Stimulated activated CD4-positive, alpha-beta T cell treated with anti-CD3 and anti-CD28 coated beads, Interleukin-12 subunit alpha, Interleukin-12 subunit beta, amount 100 ng/mL, for 24 hours (primary cell): ENCODE measurements around the gene STARD13.

Source experiments
- DNase-seq, 2 experiments: peaks; one replicate each; pipeline ENCODE4 v3.0.0-alpha.2; 2020; ENCODE audit warnings: low read depth in 2 of 2

Gene STARD13

DNA sequence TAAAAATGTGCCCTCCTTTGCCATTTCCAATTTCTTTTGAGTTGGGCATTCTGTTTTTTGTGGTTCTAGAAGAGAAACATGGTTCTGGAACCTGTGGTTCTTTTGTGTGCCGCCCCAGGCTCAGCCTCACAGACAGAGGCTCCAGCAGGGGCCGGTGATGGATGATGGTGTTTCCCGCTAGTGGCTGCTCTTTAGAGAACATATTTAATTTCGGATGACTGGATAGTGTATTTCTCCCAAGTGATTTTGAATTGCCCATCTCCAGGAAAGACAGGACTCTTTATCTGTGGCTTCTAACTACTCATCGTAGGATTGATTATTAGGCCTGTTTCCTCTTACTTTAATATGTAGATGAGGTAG is 194.2 kb downstream of the STARD13 start:
- DNase-seq = no peak

DNA sequence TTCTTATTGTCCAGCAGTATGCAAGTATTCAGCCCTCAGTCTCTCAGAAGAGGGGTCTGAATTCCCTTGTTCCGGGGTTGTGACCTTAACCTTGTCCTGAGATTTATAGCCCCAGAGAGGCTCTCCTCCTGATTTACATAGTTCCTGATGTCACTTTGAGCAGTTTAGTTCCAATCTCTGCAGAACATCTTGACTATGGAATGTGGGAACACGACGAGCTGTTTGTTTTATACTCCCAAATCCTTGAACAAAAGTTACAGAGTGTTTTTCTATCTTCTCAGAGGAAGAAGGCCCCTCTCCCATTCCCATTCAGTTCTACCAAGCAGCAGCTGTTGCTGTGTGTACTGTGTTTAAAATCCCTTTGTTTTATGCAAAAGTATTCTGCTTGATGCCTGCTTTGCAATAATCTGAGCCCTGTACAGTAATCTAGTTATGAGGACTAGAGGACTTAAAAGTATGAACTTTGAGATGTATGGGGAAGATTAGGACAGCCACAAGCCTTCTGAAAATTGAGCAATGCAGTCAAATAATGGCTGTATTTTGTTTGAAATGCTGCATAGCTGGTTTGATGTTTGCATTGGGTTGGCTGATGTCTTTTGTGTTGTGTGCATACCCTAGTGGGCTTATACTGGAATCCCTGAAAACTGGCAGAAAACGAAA is 194.7 kb downstream of the STARD13 start:
- no peak for DNase-seq

DNA sequence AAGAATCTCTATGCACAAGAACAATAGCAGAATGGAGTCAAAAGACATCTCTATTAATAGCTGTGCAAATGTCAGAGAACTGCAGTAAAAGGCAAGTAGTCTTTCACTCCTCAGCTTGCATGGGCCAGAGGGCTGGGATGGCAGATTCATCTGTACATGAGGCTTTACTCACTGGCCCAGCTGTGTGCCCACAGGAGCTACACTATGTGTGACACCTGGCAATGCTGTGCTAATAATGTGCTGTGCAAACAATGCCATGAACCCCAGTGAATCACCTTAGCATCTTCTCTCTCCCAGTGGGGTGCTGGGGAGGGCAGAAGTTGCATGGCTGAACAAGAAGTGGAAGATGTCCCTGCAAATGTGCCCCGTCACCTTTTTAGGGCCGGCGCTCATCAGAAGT is 196.2 kb downstream of the STARD13 start:
- no peak for DNase-seq

DNA sequence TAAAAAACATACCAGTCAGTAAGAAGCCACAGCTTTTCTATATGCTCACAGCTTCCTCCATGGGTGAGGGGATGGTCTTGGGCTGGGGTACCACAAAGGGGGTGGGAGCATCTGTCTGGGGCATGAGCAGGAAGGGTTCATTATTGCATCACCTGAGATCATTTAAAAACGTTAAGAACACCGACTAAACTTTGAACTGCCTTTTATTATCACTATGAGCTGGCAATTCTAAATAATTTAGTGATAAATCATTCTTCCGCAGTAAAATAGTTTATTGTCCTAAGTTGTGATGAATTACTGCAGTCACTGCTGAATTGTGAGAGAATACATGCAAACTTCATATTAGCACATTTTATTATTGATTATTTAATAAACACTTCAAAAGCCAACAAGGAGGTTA is 197.8 kb downstream of the STARD13 start:
- no peak for DNase-seq

DNA sequence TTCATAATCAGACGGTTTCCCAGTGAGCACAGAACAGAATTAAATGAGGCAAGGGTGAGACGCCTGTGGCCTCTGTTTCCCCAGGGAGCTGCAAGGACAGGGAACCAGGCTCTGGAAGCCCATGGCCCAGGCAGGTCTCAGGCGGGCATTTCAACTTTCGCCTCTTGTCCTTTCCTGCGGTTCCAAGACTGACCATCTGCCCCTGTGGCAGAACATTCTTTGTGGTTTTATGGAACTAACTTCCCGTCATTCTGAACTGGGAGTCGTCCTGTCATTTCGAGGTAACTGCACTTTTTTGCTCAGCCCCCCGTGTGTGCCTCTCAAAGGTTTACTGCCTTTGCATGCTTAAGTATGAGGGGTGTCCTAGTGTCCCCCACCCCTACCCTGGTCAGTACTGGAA is 198.5 kb downstream of the STARD13 start:
- no peak for DNase-seq

DNA sequence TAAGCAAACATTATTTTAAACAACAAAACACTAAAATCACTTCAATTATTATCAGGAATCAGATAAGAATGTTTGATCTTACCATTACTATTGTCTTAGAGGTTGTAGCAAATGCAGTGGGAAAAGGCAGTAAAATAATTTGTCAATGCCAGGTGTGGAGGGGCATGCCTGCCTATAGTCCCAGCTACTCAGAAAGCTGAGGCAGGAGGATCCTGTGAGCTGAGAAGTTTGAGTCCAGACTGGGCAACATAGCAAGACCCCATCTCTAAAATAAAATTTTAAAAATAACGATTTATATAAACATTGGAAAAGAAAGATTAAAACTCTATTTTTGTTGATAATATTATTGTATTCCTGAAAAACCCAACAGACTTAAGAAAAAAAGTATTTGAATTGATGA is 202.5 kb downstream of the STARD13 start:
- no peak for DNase-seq

DNA sequence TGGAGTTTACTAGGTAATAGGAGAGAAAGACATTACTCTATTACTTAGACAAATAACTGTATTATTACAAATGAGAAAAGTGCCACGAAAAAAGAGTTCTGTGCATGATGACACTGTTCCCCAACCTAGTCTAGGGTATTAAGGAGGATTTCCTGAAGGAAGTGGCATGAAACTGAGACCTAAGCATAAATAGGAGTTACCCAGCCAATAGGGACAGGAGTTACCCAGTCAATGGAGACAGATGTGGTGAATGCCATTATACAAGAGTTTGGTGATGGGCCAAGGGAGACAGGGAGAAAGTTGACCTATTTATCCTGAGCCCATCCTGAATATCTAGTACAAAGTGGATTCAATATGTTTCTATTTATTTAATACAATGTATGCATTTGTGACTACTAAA is 203.9 kb downstream of the STARD13 start:
- no peak for DNase-seq

DNA sequence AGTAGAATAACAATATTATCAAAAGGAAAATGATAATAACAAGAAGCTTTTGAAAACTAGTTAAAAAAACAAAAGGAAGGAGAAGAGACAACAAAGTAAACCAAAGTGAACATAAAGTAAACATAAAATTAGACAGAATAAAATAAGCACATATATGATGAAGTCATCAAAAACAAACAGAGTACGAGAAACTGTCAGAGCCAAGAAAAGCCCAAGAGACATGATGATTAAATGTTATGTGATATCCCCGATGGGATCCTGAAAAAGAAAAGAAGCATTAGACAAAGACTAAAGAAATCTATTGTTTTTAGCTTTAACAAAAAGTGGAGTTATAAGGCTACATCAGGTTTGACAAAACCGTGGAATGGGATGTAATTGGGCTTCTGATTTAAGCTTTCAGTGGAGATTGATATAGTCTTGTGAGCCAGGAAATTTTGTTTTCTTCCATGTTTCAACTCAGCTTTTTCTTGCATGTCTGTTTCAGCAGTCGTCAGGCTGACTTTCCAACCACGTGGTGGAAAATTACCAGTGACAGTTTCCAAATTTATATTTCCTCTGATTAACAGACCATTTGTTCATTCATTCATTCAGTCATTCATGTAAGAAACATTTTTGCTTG is 204.5 kb downstream of the STARD13 start:
- DNase-seq = no peak

DNA sequence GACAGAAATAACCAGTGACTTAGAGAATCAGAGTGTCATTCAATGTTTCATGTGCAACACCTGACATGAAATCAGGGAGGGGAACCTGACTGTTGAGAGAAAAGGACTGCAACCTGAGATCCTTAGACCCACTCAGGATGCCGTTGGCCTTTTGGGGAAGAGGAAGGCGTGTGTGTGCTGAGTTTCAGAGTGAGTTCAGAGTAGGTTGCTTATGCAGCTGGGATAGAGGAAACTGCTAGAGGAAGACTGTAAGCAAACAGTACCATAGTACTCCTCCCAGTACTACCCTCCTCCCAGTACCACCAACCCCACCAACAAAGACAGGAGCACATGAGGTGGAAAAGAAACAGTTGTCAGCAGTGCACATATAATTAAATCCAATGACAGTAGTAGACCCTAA is 205.6 kb downstream of the STARD13 start:
- no peak for DNase-seq

DNA sequence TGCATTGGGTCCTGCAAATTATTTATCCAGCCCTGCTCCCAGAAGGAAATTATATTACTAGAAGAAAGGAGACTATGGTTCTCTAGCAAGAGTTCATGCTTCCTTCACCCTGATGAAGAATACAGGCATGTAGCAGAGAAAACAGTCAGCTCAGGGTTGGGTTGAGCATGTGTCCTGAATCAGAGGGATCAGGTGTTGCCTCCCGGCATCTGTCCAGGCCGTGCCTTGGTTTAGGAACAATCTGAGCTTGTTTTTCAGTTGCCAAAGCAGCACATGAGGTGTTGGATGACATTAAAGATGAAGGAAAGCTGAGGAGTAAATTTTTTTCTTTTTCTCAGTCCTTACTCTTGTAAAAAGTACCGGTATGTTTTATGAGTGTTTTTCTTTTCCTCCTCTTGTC is 207.3 kb downstream of the STARD13 start:
- DNase-seq = no peak

DNA sequence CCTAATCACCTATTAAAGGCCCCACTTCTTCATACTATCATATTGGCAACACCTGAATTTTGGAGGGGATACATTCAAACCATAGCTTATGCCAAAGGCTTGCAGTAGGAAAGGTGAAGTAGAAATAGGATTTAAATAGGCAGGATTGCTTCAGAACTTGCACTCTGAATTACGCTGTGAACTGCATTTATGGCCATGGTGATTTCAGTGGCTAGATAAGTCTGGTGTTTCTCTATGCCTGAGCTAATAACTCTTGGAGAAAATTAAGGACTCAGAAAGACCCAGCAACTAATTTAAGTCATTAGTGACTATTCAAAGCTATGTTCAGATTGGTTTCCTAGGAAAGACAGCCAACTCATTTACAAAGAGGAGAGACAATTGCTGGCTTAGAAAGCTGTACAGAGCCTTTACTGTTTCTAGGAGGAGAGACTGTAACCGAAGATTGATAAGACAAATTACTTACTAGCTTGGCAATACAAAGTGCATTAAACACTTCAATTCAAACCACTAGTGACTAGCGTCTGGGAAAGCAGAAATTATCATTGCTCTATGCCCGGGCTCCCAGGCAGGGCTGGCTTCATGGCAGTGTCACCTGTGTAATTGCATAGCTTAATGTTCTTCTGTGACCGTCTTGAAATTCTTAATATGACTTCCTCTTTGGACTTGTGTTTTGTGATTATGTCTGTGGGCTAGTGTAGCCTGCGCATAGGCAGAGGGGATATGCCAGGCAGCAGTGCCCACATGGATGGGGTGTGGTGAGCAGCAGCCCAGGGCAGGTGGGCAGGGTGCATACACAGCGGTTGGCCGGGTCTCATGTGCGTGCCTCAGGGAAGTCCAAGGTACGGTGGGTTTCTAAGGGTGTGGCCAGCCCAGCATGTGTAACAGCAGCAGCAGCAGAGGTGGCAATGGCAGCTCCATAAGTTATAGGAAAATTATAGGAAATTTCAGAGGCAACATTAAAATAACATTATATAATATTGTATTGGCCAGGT is 209.3 kb downstream of the STARD13 start:
- no peak for DNase-seq

DNA sequence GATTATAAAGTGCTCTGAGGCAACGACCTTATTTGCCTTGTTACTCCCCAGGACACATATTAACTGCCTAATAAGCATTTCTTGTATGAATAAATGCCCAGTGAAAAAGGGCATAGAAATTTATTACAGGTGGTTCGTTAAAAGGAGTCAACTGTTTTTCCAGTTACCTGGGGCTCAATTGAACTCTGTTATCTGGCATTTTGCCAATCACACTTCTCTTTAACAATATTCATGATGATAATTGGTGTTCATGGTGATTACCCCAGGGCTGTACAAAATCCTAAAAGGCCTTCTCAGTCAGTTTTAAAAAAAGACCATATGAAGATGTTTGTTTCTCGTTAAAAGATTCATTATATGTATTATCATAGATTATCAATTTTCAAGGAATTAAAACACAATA is 212.2 kb downstream of the STARD13 start:
- DNase-seq = no peak

DNA sequence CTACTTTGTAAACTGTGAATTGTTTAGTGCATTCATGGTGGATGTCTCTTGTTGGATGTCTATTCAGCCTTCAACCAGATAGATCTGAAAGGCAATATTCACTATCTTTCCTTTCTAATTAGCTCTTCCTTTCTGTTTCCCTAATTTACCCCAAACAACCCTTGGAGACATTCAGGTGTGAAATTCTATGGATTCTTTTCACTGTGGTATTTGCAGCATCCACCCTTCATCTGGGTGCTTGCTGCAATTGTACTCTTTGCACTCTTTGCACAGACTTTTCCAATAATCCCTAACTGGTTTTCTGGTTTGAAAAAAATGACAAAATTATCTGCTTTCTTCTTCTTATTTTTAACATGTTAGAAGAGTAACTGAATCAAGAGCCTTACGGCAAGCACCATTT is 212.8 kb downstream of the STARD13 start:
- DNase-seq = no peak

DNA sequence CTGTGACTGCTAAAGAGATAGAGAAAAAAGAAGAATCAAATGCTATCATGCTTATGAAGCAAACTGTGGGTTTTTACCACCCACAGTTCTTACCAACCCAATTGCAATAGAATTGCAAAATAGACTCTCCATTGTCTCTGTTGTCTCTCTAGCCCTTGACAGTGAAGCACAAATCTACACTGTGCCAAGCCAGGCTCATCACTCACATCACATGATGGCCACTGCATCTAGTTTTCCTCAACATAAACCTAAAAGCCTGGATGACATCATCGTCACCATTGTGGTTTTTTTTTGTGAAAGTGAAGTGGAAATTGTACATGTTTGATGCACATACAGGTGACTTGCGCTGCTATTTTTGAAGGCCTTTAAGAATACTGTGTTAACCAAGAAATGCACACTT is 213.3 kb downstream of the STARD13 start:
- no peak for DNase-seq

DNA sequence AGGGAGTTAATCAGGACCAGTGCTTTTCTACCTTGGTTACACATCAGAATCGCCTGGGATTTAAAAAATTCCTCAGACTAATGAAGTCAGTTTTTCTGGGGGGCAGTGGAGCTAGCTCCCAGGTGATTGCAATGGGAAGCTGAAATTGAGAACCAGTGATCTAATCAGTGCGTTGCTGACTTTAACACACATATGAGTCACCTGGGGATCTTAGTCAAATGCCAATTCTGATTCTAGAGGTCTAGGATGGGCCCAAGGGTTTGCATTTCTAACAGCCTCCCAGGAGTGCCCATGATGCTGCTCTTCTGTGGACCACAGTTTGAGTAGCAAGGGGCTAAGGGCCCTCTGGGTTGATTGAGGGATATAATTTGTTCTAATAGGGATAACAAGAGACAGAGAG is 214.8 kb downstream of the STARD13 start:
- DNase-seq = no peak

DNA sequence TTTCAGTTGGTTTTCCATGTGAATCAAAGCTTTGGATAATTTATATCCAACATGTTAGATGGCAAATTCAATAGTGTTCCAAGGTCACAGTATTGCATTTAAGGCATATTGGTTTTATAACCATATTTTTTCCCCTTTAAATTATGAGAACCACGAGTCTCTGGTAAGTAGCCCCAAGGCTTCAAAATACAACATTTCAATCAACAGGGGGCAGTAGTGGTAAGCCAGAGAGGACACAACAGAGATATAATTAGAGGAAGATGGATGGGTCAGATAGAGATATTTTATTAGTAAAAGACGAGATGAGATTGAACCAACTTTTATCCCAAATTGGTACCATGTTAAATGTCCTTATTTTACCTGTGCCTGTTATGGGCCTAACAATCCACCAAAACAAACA is 216.2 kb downstream of the STARD13 start:
- no peak for DNase-seq

DNA sequence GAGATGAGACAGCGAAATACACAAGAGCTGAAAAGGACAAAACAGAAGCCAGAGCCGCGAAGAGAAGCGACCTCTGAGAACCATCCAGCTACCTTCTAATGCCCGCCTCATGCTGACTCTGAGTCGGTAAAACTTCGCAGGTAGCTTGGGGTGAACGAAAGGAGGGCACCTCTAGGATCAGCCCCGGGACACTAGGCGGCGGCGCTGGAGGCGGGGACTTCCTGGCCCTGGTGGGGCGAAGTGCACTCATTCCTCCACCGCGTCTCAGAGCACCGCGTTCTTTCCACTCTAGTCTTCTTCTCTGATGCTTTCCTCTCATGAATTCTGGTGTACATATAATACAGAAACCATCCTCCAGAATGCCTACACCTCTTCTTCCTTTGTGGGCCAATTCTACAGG is 219.2 kb downstream of the STARD13 start:
- no peak for DNase-seq

DNA sequence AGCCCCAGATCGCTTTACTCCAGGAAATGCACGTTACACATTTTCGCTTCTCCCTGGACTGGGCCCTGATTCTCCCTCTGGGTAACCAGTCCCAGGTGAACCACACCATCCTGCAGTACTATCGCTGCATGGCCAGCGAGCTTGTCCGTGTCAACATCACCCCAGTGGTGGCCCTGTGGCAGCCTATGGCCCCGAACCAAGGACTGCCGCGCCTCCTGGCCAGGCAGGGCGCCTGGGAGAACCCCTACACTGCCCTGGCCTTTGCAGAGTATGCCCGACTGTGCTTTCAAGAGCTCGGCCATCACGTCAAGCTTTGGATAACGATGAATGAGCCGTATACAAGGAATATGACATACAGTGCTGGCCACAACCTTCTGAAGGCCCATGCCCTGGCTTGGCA is 224.7 kb downstream of the STARD13 start:
- DNase-seq = no peak

DNA sequence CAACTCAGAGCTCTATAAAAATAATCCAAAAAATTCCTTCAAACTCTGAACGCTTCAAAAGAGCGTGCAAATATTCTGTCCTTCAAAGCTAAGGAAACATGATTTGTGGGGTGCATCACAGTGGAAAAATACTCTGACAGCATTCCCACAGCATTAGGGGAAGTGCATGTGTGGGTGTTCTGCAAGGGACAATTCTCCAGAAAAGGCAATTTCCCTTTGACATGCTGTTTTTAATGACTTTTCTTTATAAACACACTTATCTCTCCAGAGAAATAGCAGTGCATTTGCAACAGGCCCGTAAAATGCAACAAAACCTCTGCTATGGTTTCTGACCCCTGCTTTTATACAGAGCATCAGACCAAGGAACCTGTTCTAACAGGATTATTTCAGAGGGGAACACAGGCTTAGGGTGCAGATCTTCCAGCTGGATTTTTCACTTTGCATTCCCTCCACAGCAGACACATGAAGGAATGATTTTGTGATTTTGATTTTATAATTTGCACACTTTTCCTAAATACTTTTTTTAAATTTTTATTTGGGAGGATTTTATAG is 226.7 kb downstream of the STARD13 start:
- DNase-seq = no peak

DNA sequence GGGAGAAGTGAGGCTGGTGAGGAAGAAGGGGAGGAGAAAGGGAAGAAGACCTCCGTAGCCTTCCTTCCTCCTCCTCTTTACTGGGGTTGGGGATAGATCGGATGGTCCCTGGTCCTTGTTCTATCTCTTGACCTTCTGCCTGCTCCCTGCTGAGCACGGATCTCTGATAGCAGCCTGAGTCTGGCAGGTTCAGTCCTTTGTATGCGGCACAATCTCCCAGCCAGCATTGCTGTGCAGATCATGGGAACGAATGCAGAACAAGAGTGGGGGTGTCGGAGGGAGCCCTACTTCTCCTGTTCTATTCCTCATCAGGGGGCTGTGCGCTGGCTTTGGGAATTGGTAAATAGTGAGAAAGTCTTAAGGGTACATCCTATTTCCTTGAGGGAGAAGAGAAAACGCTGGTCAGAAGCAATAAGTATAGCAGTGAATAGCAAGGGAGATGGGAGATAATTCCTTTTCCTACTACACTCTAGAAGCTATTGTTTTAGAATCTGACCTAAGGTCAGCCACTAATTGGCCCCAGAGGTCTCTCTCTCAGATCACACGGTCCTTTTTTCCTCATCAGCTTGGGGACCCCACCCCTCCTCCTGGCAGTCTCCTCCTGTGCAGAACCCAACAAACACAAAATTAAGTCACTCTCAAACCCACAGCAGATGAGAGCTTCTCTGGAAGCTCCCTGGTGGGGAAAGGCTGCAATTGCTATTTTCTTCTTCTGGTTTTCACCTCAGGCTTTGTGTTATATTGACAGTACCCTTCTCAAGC is 228.4 kb downstream of the STARD13 start:
- DNase-seq = no peak

DNA sequence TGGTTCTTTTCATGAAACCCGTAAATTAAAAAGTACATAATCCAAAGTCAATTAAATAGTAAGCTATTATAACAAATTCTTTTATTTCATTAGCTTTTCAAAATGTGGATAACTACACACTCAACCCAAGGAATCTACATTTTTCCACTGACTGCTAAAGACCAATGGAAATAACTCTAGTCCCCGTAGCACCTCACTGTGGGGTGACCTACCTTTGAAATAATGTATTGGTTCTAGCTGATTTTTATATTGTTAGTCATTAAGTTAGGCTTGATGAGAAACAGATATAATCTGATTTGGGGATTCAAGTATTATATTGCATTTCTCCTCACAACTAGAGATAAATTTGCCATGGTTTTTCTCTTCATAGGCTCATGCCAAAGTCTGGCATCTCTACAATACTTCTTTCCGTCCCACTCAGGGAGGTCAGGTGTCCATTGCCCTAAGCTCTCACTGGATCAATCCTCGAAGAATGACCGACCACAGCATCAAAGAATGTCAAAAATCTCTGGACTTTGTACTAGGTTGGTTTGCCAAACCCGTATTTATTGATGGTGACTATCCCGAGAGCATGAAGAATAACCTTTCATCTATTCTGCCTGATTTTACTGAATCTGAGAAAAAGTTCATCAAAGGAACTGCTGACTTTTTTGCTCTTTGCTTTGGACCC is 232.0 kb downstream of the STARD13 start:
- no peak for DNase-seq
